Measurements from ENCODE around the gene POM121C.
"Not testable (repeated sequence)": the region's sequence is repeated elsewhere in the genome, so short reads cannot be mapped to it uniquely, and the experiment has no call there.

- TF ChIP-seq CTCF, POLR2A (IDR thresholded peaks at IDR 0.05): not testable (repeated sequence)
Observed at GRCh38 chr7:75400575-75400974, 85.5 kb downstream of the POM121C start.

All from vagina (tissue), 2 donors.